H9 (cell line): ENCODE results near the gene TADA3. TPM values are rescaled to one million over a fixed set of nuclear protein-coding genes. Genes with fewer than 3 reads are reported as not detected.

ENCODE experiments used
- DNase-seq: peaks from one replicate; pipeline ENCODE4 v3.0.0-alpha.2; 2017
- H2AFZ ChIP-seq: one replicate; pipeline ENCODE4 v1.6.1; 2013; ENCODE audit warnings: mild to moderate bottlenecking, low read length, control low read depth, moderate library complexity
- H2AK5ac ChIP-seq: 2 replicates; pipeline ENCODE4 v1.6.1; 2013; ENCODE audit warnings: low read length, control low read depth, mixed read lengths; ENCODE audit not compliant: insufficient read length
- H2BK120ac ChIP-seq: one replicate; pipeline ENCODE4 v1.6.1; 2013; ENCODE audit warnings: low read depth, mild to moderate bottlenecking, low read length, control low read depth, inconsistent platforms; ENCODE audit not compliant: poor library complexity, severe bottlenecking
- H2BK12ac ChIP-seq: 2 replicates; pipeline ENCODE4 v1.6.1; 2013; ENCODE audit warnings: low read length, control low read depth, mixed read lengths, low read depth; ENCODE audit not compliant: insufficient read length
- H2BK15ac ChIP-seq: 2 replicates; pipeline ENCODE4 v1.6.1; 2013; ENCODE audit warnings: low read depth, low read length, control low read depth
- H2BK20ac ChIP-seq: one replicate; pipeline ENCODE4 v1.6.1; 2013; ENCODE audit warnings: low read depth, mild to moderate bottlenecking, low read length, control low read depth, inconsistent platforms; ENCODE audit not compliant: poor library complexity, severe bottlenecking
- H2BK5ac ChIP-seq: 2 replicates; pipeline ENCODE4 v1.6.1; 2013; ENCODE audit warnings: low read length, control low read depth, mixed read lengths; ENCODE audit not compliant: insufficient read length
- H3K14ac ChIP-seq: 2 replicates; pipeline ENCODE4 v1.6.1; 2013; ENCODE audit warnings: low read length, control low read depth; ENCODE audit not compliant: insufficient read depth
- H3K18ac ChIP-seq: 2 replicates; pipeline ENCODE4 v1.6.1; 2013; ENCODE audit warnings: low read depth, mild to moderate bottlenecking, mixed read lengths, low read length, control low read depth; ENCODE audit not compliant: insufficient read length
- H3K23ac ChIP-seq: 2 replicates; pipeline ENCODE4 v1.6.1; 2013; ENCODE audit warnings: low read length, control low read depth, mixed read lengths, low read depth; ENCODE audit not compliant: insufficient read length
- H3K23me2 ChIP-seq: 2 replicates; pipeline ENCODE4 v1.6.1; 2013; ENCODE audit warnings: low read depth, mild to moderate bottlenecking, mixed read lengths, low read length, control low read depth; ENCODE audit not compliant: insufficient read length, poor library complexity, severe bottlenecking
- H3K27ac ChIP-seq: 2 replicates; pipeline ENCODE4 v1.5.1; 2013; ENCODE audit warnings: low read length, control low read depth, mixed read lengths, low read depth; ENCODE audit not compliant: insufficient read length
- H3K27me3 ChIP-seq: 2 replicates; pipeline ENCODE4 v1.6.1; 2013; ENCODE audit warnings: low read length, control low read depth, inconsistent platforms; ENCODE audit not compliant: insufficient read depth
- H3K4ac ChIP-seq: 2 replicates; pipeline ENCODE4 v1.6.1; 2013; ENCODE audit warnings: low read depth, mild to moderate bottlenecking, control low read depth, inconsistent platforms, low read length, moderate library complexity
- H3K4me1 ChIP-seq: 2 replicates; pipeline ENCODE4 v1.6.1; 2013; ENCODE audit warnings: low read length, control low read depth, inconsistent platforms; ENCODE audit not compliant: insufficient read depth
- H3K4me2 ChIP-seq: 2 replicates; pipeline ENCODE4 v1.6.1; 2013; ENCODE audit warnings: low read length, control low read depth, mixed read lengths; ENCODE audit not compliant: insufficient read length, insufficient read depth
- H3K56ac ChIP-seq: 2 replicates; pipeline ENCODE4 v1.6.1; 2013; ENCODE audit warnings: low read depth, mild to moderate bottlenecking, mixed read lengths, low read length, control low read depth; ENCODE audit not compliant: insufficient read length
- H3K79me1 ChIP-seq: 2 replicates; pipeline ENCODE4 v1.6.1; 2013; ENCODE audit warnings: low read depth, mild to moderate bottlenecking, moderate library complexity, low read length, control low read depth, inconsistent platforms; ENCODE audit not compliant: insufficient read depth, poor library complexity, severe bottlenecking
- H3K79me2 ChIP-seq: 2 replicates; pipeline ENCODE4 v1.6.1; 2013; ENCODE audit warnings: low read length, control low read depth, inconsistent platforms; ENCODE audit not compliant: insufficient read depth
- H3K9ac ChIP-seq: 2 replicates; pipeline ENCODE4 v1.6.1; 2013; ENCODE audit warnings: low read length, control low read depth, mixed read lengths; ENCODE audit not compliant: insufficient read length; ENCODE audit errors: extremely low read depth
- H3K9me3 ChIP-seq: one replicate; pipeline ENCODE4 v1.6.1; 2013; ENCODE audit warnings: low read depth, low read length, inconsistent platforms; ENCODE audit not compliant: control insufficient read depth
- H3T11ph ChIP-seq: one replicate; pipeline ENCODE4 v1.6.1; 2013; ENCODE audit warnings: mild to moderate bottlenecking, low read length, control low read depth, inconsistent platforms
- H4K20me1 ChIP-seq: one replicate; pipeline ENCODE4 v1.6.1; 2013; ENCODE audit not compliant: control insufficient read depth, insufficient read length, insufficient read depth
- H4K5ac ChIP-seq: 2 replicates; pipeline ENCODE4 v1.6.1; 2013; ENCODE audit warnings: low read depth, mild to moderate bottlenecking, mixed read lengths, low read length, control low read depth; ENCODE audit not compliant: insufficient read length
- H4K8ac ChIP-seq: replicated peaks from 2 replicates; pipeline ENCODE4 v1.6.1; 2013; ENCODE audit warnings: low read length, control low read depth, mixed read lengths, low read depth; ENCODE audit not compliant: insufficient read length
- H4K91ac ChIP-seq: 2 replicates; pipeline ENCODE4 v1.6.1; 2013; ENCODE audit warnings: low read depth, mild to moderate bottlenecking, moderate library complexity, mixed read lengths, low read length, control low read depth; ENCODE audit not compliant: insufficient read length
- H3K27ac Mint-ChIP-seq, 3 experiments: 2 replicates in 2 of 3; 3 replicates in 1 of 3; pipeline ENCODE4 v1.8.0; 2020 to 2021; ENCODE audit warnings: mixed read lengths in 3 of 3, mild to moderate bottlenecking in 1 of 3, moderate library complexity in 1 of 3
- H3K27me3 Mint-ChIP-seq: 2 replicates; pipeline ENCODE4 v1.8.0; 2021; ENCODE audit warnings: low read depth, mild to moderate bottlenecking, moderate library complexity, mixed read lengths
- H3K36me3 Mint-ChIP-seq, 3 experiments: 2 replicates in 2 of 3; 3 replicates in 1 of 3; pipeline ENCODE4 v1.8.0; 2020 to 2021; ENCODE audit warnings: low read depth in 3 of 3, mixed read lengths in 3 of 3; ENCODE audit not compliant: insufficient read depth in 1 of 3
- H3K4me1 Mint-ChIP-seq, 2 experiments: 2 replicates each; pipeline ENCODE4 v1.8.0; 2020; ENCODE audit warnings: mixed read lengths in 2 of 2
- H3K4me3 Mint-ChIP-seq, 2 experiments: 2 replicates in 1 of 2; 3 replicates in 1 of 2; pipeline ENCODE4 v1.8.0; 2020 to 2021; ENCODE audit warnings: mild to moderate bottlenecking in 2 of 2, mixed read lengths in 2 of 2, moderate library complexity in 1 of 2
- H3K9me3 Mint-ChIP-seq, 2 experiments: 2 replicates in 1 of 2; 3 replicates in 1 of 2; pipeline ENCODE4 v1.8.0; 2020; ENCODE audit warnings: mild to moderate bottlenecking in 2 of 2, mixed read lengths in 2 of 2, moderate library complexity in 1 of 2
- WGBS: extraction: QIAGEN DNeasy Blood & Tissue Kit; methylation state at CpG from one replicate; pipeline ENCODE4 v1.1.7; 2013; ENCODE audit warnings: missing lambda C conversion rate, low lambda C conversion rate, mixed read lengths; ENCODE audit not compliant: insufficient read length; ENCODE audit errors: extremely low coverage; 5-methylcytosine and 5-hydroxymethylcytosine counted together
- total RNA-seq: library from RNA; stranded (reverse); gene quantifications from 2 replicates; pipeline ENCODE4 v1.2.1, GENCODE V29; 2021
- TF ChIP-seq, protein P1 (sequence below): fragments of 200-600 bp; sonication (generic); conservative IDR thresholded peaks from 3 replicates; pipeline ENCODE4 v1.8.0; 2021; ENCODE audit warnings: antibody characterized with exemption, mild to moderate bottlenecking

TADA3 gene
- total RNA-seq, 1 experiment from 2014 or later: 49.8 TPM

DNA sequence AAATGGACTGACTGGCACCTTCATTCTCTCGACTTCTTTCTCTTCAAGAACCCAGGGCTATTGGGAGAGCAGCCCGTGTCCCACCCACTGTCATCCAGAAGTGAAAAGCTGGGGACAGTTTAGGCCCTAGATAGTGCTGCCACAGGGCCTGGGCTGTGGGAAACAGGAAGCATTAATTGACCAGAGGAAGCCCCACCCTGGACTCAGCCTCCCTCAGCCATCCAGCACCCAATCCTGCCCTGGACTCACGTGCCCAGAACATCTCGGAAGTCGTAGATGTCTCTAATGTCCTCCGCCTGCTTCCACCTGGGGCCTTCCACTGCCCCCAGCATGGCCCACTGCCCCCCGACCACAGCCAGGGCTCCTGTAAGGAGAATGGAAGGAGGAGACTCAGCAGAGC, 24.9 kb downstream of the TADA3 start:
- H3K4me1 Mint-ChIP-seq: peaks cover 21 to 32% of the 10 kb centered on the region in 2 experiments
- no peak overlapping the region for H2AFZ ChIP-seq

More for the DNA sequence above, 24.9 kb downstream of the TADA3 start:
- H3K9me3 Mint-ChIP-seq: no peaks in the 10 kb centered on the region
- no CpG with 5 or more reads among the region's 7 CpGs for WGBS
- H3K27me3 ChIP-seq: no peaks in the 10 kb centered on the region; the same call in 1 of the 2 replicates
- H3K56ac ChIP-seq: no peak overlapping the region
- no peaks in the 10 kb centered on the region for H3K79me2 ChIP-seq
- H4K20me1 ChIP-seq: no peaks in the 10 kb centered on the region
- no peak overlapping the region for H3K14ac ChIP-seq
- H3K9ac ChIP-seq: no peak overlapping the region
- no peak overlapping the region for H2BK20ac ChIP-seq
- no peak overlapping the region for H3K23ac ChIP-seq
- H3K9me3 ChIP-seq: no peaks in the 10 kb centered on the region
- H3K27ac Mint-ChIP-seq: no peak overlapping the region; a peak in 1 of 7 replicates
- no peak overlapping the region for H3K4me2 ChIP-seq
- no peaks in the 10 kb centered on the region for H3K79me1 ChIP-seq
- no peak for DNase-seq
- no peak overlapping the region for H3K4ac ChIP-seq
- H4K8ac ChIP-seq: no peak overlapping the region
- peaks cover 0 to 16% (median 2%) of the 10 kb centered on the region in 3 experiments; a peak in 3 of 7 replicates for H3K36me3 Mint-ChIP-seq
- H3T11ph ChIP-seq: no peak overlapping the region
- H2BK15ac ChIP-seq: no peak overlapping the region
- H4K5ac ChIP-seq: no peak overlapping the region
- H2AK5ac ChIP-seq: no peak overlapping the region
- H3K27ac ChIP-seq: no peak overlapping the region
- H2BK120ac ChIP-seq: no peak overlapping the region
- TF ChIP-seq, protein P1, sequence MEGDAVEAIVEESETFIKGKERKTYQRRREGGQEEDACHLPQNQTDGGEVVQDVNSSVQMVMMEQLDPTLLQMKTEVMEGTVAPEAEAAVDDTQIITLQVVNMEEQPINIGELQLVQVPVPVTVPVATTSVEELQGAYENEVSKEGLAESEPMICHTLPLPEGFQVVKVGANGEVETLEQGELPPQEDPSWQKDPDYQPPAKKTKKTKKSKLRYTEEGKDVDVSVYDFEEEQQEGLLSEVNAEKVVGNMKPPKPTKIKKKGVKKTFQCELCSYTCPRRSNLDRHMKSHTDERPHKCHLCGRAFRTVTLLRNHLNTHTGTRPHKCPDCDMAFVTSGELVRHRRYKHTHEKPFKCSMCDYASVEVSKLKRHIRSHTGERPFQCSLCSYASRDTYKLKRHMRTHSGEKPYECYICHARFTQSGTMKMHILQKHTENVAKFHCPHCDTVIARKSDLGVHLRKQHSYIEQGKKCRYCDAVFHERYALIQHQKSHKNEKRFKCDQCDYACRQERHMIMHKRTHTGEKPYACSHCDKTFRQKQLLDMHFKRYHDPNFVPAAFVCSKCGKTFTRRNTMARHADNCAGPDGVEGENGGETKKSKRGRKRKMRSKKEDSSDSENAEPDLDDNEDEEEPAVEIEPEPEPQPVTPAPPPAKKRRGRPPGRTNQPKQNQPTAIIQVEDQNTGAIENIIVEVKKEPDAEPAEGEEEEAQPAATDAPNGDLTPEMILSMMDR: no peak
- no peaks in the 10 kb centered on the region for H3K4me1 ChIP-seq
- H2BK5ac ChIP-seq: no peak overlapping the region
- H2BK12ac ChIP-seq: no peak overlapping the region
- H3K23me2 ChIP-seq: no peaks in the 10 kb centered on the region
- no peak overlapping the region for H3K4me3 Mint-ChIP-seq
- H3K18ac ChIP-seq: no peak overlapping the region
- no peak overlapping the region for H4K91ac ChIP-seq
- peaks cover 50% of the 10 kb centered on the region for H3K27me3 Mint-ChIP-seq
